Fibroblast of peridontal ligament (primary cell): ENCODE data around the gene HOXA5.
A peak's percentile ranks its signal among the peaks of the same experiment; 100 is the strongest.

Source experiments
- DNase-seq: peaks from one replicate; pipeline ENCODE4 v3.0.0-alpha.2; 2010; ENCODE audit errors: extremely low read depth

HOXA5 gene

GRCh38 chr7:27160145-27160545, 16.7 kb upstream of the HOXA5 start:
- DNase-seq = no peak

DNA sequence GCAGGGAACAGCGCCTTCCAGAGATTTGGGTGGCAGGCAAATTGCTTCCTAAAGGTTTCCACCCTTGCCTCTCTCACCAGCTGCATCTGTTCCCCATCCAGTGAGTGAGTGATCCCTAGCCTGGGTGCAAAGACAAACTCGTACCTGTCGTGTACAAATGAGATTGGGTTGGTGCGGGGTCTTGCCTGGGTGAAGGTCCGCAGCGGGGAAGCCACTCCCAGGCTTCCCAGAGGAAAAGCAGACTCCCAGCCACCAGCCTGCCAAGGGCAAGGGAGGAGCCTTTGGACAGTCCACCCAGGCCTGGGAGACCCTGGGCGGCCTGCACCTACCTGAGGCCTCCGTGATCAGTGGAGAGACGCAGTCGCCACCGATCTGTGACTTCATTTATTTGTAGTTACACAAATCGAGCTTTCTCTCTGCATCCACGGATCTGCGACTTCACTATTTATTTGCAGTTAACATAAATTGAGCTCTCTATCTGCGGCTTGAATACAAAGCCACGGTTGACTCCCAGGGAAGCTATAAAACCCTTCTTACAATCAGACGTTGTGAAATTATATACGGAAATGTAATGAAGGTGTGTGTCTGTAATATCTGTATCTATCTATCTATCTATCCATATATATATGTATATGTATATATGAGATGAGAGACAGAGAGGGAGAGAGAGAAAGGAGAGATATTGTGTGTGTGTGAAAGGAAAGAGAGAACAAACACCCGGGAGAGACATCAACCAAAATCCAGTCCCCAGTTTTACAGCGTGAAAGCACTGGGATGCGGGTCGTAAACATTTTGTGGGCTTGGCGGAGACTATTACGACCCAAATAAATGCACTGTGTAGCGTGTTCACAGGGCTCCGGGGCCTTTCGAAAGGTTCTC, 16.0 kb upstream of the HOXA5 start:
- DNase-seq = no peak

DNA sequence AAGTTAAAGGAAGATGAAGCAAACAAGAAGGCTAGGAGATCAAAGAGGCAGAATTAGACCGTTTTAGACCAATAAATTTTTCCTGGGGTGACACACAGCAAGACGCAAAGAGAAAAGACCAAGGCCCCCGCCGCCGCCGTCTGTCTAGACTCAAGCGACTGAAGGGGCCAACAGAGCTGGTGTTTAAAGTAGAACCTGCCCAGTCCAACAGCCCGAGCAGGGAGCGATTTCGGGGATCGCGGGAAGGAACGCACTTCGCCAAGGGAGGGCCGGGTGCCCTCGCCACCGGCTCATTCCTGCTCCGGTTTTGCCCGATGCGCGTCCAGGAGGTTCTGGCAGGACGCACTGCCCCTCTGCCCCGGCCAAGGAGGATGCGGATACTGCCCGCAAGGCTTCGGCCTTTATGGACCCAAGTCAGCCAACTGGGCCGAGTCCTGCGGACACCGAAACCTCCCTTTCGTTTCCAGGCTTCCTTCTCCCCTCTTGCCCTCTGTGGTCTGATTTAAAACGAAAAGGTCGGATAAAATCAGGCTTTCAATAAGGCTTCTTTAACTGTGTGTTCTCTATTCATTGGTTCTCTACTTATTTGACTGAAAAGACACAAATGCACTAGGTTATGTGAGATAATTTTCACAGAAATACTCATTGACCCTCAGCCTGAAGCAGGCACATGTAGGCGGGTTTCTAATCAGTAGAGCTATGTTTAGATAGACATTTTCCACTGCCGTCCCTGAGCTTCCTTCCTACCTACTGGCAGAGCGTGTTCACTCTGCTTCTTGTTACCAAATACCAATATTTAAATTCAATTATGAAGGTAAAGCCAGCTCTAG, 15.2 kb upstream of the HOXA5 start:
- no peak for DNase-seq

- no peak for DNase-seq
These were observed 14.4 kb upstream of the HOXA5 start for GRCh38 chr7:27157702-27158431.

- no peak for DNase-seq
These were observed 13.6 kb upstream of the HOXA5 start for GRCh38 chr7:27156916-27157701.

DNA sequence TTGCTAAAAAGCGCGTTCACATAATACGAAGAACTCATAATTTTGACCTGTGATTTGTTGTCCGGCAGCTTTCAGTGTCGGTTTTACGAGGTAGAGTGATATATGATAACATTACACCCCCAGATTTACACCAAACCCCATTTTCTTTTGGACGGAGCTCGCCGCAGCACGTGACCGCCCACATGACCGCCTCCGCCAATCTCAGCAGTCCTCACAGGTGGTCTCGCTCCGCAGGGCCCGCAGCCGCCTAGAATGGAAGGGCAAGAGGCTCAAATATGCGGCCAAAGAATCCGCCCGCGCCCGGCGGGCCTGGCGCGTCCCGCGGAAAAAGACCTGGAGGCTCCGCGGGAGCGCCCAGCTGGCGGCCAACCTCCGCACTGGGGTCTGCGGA, 13.0 kb upstream of the HOXA5 start, which contains the start of gene HOXA7:
TSS of gene HOXA7 (minus strand) at position 168 of the 391 bp plus-strand sequence. CDS start at position 38, 130 bp downstream.
- DNase-seq = no peak

GRCh38 chr7:27155816-27156507, 12.5 kb upstream of the HOXA5 start:
- DNase-seq = no peak

DNA sequence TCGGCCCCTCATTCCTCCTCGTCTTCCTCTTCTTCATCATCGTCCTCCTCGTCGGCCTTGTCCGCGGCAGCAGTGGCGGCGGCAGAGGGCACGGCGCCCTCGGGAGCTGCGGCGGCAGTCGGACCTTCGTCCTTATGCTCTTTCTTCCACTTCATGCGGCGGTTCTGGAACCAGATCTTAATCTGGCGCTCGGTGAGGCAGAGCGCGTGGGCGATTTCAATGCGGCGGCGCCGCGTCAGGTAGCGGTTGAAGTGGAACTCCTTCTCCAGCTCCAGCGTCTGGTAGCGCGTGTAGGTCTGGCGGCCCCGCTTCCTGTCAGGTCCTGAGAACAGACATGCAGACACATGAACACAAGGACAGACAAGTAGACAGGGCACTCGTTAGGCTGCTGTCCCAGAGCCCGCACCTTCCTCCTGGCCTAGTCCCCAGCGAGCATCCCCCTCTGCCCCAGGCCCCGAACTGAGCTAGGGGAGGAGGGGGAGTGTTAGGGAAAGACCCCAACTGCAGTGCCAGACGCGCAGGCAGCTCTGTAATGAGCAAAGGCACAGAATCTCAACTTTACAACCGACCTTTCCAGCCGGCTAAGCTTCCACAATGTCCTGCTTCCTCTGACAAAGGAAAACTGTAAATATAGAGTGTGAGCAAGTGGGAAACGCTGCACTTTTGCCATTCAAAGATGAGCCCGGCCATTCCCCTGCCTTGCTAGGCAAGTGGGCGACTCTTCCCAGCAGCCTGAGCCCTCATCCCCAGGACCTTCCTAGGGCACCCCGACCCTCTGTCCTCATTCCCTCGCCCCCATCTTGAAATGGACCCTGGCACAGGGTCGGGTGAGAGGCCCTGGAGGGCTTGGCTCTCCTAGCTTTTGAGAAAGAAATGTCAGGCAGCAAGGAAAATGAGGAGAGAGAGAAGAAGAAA, 11.7 kb upstream of the HOXA5 start:
- no peak for DNase-seq

- no peak for DNase-seq
These were observed 10.9 kb upstream of the HOXA5 start for GRCh38 chr7:27154369-27154768.

GRCh38 chr7:27153526-27153925, 10.0 kb upstream of the HOXA5 start:
- no peak for DNase-seq

DNA sequence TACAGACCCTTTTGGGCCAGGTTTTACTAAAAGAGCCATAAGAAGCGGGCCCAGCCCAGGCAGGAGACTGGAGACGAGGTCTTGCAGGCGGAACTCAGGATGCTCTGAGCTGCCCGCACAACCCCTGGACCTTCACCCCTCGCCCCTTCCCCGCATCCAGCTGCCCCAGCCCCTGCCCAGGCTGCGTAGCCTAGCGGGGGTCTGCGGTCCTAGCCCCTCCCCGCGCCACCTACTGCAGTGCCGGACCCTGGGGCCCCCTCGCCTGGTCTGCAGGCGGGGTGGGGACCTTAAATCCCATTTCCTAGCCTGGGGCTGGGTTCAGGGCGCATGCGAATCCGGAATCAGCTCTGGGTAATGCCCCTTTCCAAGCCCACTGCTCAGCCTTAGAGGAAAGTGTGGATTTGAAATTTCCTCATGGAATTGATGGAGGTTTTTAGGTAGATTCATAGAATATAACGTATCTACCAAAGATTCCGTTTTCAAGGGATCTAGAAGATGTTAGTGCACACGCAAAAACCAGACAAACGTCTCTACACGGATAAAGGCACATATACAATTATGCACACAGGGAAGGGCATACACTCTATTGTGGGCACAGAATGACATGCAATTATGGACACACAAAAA, 9.4 kb upstream of the HOXA5 start:
- no peak for DNase-seq

- no peak for DNase-seq
These were observed 8.7 kb upstream of the HOXA5 start, which contains the start of gene HOXA3 for GRCh38 chr7:27151931-27152815. TSS of gene HOXA3 (minus strand) at chr7:27152583. CDS start at chr7:27110640, 41,943 bp downstream.

GRCh38 chr7:27151341-27151930, 8.0 kb upstream of the HOXA5 start:
- no peak for DNase-seq

GRCh38 chr7:27150568-27151340, 7.3 kb upstream of the HOXA5 start:
- DNase-seq = peak; percentile 24

DNA sequence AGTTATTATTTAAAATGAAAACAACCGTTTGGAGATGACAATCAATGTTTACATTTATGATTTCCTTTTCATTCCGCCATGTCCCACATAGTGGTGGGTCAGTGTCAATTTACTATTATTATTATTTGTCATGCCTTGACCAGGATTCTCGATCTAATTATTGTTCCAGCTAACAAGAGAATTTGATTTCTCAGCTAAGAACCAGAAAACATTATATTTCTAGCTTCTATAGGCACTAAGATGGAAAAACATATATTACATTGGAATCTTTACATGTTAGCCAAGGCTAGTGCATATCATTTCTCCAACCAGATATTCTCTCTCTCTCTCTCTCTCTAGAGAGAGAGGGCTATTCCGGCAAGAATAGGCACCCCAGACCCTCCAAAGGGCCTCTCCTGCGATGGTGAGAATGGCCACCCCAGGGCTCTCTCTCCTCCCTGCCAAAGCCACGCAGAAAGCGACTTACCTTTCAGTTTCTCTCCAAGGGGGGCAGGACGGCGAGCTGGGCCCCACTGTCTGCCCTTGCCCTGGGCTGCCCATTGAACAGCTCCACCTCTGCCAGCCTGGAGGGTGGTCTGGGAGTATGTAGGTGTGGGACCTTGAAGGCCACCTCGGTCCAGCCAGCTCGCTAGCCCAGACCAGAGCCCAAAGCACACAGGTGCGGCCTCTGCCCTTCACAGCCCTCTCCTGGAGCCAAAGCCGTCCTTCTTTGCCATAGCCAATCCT, 6.5 kb upstream of the HOXA5 start:
- no peak for DNase-seq
